ENCODE results near the gene EIF5A2. TPM values are rescaled to one million over a fixed set of nuclear protein-coding genes. Genes with fewer than 3 reads are reported as not detected.

EIF5A2 gene
- total RNA-seq, 1 donor: 22.3 TPM

DNA sequence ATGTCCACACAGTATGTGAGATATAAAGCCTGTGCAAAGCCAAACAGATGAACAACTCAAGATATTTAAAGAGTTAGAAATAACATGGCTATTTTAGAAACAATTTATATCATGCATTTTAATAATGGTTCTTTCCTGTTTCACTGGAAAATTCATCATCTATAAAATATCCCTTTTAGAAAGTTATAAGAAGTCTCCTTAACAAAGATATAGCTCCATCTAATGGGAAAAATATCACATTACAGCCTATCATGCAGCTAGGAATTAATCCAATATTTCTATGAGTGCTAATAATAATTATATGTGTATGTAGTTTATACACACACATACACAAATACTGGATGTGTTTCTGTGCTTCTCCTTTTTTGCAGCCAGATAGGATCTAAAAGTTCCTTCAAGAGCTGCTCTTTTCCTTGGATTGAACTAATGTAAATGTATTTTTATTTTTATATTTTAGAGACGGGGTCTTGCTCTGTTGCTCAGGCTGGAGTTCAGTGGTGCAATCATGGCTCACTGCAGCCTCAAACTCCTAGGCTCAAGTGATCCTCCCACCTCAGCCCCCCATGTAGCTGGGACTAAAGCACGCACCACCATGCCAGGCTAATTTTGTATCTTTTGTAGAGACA, 60.0 kb downstream of the EIF5A2 start:
- peak; percentile 62 for DNase-seq (ENCODE audit: low read depth)
- no peak overlapping the region for H3K4me3 ChIP-seq (ENCODE audit: low read depth, low read length)
- TF ChIP-seq, protein P1, sequence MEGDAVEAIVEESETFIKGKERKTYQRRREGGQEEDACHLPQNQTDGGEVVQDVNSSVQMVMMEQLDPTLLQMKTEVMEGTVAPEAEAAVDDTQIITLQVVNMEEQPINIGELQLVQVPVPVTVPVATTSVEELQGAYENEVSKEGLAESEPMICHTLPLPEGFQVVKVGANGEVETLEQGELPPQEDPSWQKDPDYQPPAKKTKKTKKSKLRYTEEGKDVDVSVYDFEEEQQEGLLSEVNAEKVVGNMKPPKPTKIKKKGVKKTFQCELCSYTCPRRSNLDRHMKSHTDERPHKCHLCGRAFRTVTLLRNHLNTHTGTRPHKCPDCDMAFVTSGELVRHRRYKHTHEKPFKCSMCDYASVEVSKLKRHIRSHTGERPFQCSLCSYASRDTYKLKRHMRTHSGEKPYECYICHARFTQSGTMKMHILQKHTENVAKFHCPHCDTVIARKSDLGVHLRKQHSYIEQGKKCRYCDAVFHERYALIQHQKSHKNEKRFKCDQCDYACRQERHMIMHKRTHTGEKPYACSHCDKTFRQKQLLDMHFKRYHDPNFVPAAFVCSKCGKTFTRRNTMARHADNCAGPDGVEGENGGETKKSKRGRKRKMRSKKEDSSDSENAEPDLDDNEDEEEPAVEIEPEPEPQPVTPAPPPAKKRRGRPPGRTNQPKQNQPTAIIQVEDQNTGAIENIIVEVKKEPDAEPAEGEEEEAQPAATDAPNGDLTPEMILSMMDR (IDR thresholded peaks at IDR 0.05; ENCODE audit: insufficient read depth, low read length): peak; percentile 50

GRCh38 chr3:170844377-170844776, 64.1 kb downstream of the EIF5A2 start:
- TF ChIP-seq, protein P1 (IDR thresholded peaks at IDR 0.05; ENCODE audit: insufficient read depth, low read length): no peak
- no peak for DNase-seq (ENCODE audit: low read depth)

DNA sequence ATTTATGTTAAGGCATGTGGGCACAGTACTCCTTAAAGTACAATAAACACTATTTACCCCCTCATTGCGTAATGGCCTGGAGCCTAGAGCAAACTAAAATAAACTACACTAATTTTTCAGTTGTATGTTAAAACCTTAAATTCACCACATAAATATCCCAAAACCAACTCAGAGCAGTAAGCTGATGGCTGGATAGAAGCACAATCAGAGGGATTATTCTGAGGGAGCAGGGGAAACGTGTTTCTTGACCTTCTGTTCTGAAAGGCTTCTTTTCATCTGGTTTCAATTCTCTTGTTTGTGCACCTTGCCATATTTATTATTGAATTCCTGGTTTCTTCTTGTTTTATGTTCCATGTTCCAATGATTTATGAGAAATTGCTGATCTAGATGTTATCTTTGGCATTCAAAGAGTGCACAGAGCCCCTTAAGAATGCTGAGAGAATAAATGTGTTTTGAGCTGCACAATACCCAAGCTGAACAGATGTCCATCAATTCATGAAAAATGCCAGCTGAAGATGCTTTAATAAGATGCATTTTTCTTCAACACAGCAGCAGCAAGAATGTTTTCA, 68.1 kb downstream of the EIF5A2 start:
- TF ChIP-seq, protein P1 (IDR thresholded peaks at IDR 0.05; ENCODE audit: insufficient read depth, low read length): no peak
- peak; percentile 25 for DNase-seq (ENCODE audit: low read depth)
- H3K4me3 ChIP-seq (ENCODE audit: low read depth, low read length): no peak overlapping the region

More at GRCh38 chr3:170844377-170844776, 64.1 kb downstream of the EIF5A2 start:
- H3K4me3 ChIP-seq (ENCODE audit: low read depth, low read length): no peak overlapping the region

- no peak overlapping the region for H3K4me3 ChIP-seq (ENCODE audit: low read depth, low read length)
- no peak for DNase-seq (ENCODE audit: low read depth)
- TF ChIP-seq, protein P1 (IDR thresholded peaks at IDR 0.05; ENCODE audit: insufficient read depth, low read length): no peak
These were observed 68.8 kb downstream of the EIF5A2 start for GRCh38 chr3:170839518-170840100.

Other genes starting within 250 kb of the EIF5A2 start
- gene RPL22L1, start 38.4 kb downstream of the EIF5A2 start, total RNA-seq (ENCODE audit: low replicate concordance): 66.5 and 621 TPM in 2 replicates
- not detected in 2 replicates for gene SLC2A2, start 118.1 kb upstream of the EIF5A2 start, total RNA-seq (ENCODE audit: low replicate concordance)